Measurements from ENCODE around the gene ATP6V0A4.

The ATP6V0A4 gene

DNA sequence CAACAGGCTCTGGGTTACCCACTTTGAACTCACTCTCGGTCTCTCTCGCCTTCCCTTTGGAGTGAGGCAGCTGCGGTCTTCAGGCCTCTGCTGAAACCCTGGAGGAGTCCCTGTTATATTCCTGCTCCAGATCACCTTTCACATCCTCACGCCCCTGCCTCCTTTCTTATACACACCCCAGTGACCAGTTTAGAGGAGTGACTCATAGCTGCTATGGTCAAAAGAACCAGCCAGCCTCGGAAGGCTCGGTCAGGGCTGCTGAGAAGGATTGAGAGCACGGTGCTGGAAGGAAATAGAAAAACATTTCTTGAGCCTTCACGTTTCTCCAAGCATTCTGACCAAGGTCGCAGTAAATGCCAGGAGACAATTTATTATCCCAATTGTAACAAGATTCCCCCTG lies 68.6 kb downstream of the ATP6V0A4 start:
- H3K4me3 ChIP-seq (ENCODE audit: low read depth, low read length): no peak overlapping the region
- TF ChIP-seq, protein P1, sequence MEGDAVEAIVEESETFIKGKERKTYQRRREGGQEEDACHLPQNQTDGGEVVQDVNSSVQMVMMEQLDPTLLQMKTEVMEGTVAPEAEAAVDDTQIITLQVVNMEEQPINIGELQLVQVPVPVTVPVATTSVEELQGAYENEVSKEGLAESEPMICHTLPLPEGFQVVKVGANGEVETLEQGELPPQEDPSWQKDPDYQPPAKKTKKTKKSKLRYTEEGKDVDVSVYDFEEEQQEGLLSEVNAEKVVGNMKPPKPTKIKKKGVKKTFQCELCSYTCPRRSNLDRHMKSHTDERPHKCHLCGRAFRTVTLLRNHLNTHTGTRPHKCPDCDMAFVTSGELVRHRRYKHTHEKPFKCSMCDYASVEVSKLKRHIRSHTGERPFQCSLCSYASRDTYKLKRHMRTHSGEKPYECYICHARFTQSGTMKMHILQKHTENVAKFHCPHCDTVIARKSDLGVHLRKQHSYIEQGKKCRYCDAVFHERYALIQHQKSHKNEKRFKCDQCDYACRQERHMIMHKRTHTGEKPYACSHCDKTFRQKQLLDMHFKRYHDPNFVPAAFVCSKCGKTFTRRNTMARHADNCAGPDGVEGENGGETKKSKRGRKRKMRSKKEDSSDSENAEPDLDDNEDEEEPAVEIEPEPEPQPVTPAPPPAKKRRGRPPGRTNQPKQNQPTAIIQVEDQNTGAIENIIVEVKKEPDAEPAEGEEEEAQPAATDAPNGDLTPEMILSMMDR (IDR thresholded peaks at IDR 0.05; ENCODE audit: borderline replicate concordance, insufficient read depth, low read depth, low read length): no peak

DNA sequence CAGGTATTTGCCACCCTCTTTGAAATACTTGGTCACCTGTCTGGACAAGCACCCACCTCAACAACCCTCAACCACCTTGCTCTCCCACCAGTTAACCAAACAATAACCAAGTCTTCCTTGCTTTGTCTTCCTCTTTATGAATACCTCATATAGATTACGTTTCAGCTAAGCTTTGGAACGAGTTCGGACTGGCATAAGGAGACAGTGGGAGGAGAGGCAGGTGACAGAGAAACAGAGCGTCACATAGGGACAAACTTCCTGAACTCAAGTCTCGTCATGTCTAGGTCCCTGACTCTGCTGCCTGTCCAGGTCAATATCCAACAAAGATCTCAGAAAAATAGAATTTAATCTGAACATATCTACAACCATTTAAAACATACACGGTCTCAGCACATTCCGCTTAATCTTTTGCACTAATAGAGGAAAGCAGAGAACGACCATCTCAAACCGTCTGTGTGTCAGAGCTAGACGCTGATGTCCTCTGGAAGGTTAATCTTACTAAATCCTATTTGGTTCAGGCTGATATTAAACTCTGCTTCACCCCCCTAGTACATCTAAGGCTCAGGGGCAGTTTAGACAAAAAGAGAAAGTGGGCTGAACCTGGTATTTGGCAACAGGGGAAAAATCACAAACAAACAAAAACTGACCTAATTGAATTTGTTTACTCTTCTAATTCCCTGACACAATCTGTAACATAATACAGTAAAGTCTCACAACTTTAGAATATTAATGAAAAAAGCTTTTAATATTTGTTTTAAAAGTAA lies 70.5 kb downstream of the ATP6V0A4 start:
- TF ChIP-seq, protein P1 (IDR thresholded peaks at IDR 0.05; ENCODE audit: borderline replicate concordance, insufficient read depth, low read depth, low read length): no peak
- no peak overlapping the region for H3K4me3 ChIP-seq (ENCODE audit: low read depth, low read length)

DNA sequence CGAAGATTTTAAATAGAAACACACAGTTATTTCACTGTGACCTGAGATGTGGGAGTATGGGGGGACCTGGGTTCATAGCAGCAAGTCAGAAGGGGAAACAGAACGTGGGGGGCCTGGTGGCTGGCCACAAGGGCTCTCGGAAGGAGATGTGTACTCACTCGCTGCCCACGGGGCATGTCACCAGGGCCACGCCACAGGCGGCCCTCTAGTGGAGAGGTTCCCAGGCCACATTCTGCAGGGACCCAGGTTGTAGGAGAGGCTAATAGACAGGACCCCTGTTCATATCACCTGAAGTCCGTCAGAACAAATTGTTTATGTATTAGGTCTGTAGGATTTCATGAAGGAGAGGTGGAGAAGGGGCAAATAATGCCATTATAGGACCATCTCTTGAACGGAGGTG lies 71.7 kb downstream of the ATP6V0A4 start:
- no peak overlapping the region for H3K4me3 ChIP-seq (ENCODE audit: low read depth, low read length)
- TF ChIP-seq, protein P1 (IDR thresholded peaks at IDR 0.05; ENCODE audit: borderline replicate concordance, insufficient read depth, low read depth, low read length): no peak

DNA sequence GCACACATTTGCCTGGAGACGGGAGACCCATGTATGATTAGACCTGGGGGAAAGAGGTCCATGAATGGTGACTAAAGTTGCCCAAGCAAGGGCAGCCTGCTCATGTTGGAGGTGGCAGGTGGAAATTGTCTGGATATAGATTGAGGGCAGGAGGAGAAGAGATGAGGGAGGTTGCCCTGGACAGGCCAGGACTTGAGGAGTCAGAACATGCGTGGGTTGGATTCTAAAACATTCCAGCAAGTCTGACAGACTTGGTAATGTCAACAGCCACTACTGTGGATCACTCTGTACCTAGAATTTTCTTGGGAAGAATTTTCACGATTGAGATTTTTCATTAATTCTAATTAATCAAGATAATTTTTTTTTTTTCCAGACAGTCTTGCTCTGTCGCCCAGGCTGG lies 77.7 kb downstream of the ATP6V0A4 start:
- no peak overlapping the region for H3K4me3 ChIP-seq (ENCODE audit: low read depth, low read length)
- TF ChIP-seq, protein P1 (IDR thresholded peaks at IDR 0.05; ENCODE audit: borderline replicate concordance, insufficient read depth, low read depth, low read length): no peak

DNA sequence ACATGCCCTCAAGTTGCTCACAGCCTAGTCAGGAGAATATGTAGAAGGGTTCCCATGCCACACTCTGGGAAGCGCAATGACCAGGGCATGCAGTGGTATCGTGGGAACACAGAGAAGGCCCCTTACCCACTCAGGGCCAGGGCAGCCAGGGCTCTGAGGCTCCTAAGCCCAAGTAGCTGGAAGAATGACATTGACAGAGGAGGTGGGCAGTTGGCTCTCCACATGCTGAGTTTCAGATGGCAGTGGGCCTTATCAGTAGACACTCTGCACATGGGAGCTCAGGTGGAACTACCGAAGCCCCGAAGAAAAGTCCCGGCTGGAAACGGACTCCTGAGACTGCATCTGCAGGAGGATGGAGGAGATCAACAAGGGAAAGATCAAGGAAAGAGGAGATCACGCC lies 81.1 kb downstream of the ATP6V0A4 start:
- no peak overlapping the region for H3K4me3 ChIP-seq (ENCODE audit: low read depth, low read length)
- TF ChIP-seq, protein P1 (IDR thresholded peaks at IDR 0.05; ENCODE audit: borderline replicate concordance, insufficient read depth, low read depth, low read length): no peak

DNA sequence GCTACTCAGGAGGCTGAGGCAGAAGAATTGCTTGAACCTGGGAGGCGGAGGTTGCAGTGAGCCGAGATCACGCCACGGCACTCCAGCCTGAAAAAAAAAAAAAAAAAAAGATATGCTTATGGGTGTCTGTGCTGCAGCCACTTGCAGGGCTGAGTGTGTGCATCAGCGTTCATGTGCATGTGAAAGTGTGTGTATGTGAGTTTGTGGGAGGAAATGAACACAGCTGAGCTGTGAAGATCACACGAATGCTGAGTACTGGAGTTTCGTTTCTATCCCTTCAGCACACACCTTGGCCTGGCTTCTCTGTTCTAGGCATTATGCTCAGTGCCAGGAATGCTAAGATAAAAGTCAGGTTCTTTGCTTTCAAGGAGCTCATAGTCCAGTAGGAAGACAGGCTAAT lies 84.8 kb downstream of the ATP6V0A4 start:
- TF ChIP-seq, protein P1 (IDR thresholded peaks at IDR 0.05; ENCODE audit: borderline replicate concordance, insufficient read depth, low read depth, low read length): no peak

DNA sequence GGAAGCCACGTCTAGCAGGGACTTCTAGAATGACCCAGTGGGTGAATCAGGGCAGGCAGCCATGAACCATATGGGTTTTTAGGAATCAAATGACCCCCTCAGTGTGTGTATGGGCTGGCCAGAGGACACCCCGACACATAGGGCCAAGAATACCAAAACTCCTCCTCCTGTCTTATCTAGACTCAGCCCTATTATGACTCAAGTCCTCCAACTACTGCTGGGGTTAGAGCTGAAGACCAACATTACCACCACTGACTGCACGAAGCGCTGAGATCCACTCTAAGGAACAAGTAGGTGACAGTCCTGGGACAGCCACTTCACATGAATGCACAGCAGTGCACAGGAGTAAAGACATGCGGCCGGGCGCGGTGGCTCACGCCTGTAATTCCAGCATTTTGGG lies 85.3 kb downstream of the ATP6V0A4 start:
- TF ChIP-seq, protein P1 (IDR thresholded peaks at IDR 0.05; ENCODE audit: borderline replicate concordance, insufficient read depth, low read depth, low read length): no peak
- no peak overlapping the region for H3K4me3 ChIP-seq (ENCODE audit: low read depth, low read length)

More for the DNA sequence above, 84.8 kb downstream of the ATP6V0A4 start:
- H3K4me3 ChIP-seq (ENCODE audit: low read depth, low read length): no peak overlapping the region
